Stomach (tissue), 9 donors: ENCODE measurements around the gene CRIP2. TPM values are rescaled to one million over a fixed set of nuclear protein-coding genes. Genes with fewer than 3 reads are reported as not detected.

Source experiments
- DNase-seq, 2 donors: peaks; one replicate each; pipeline versions ENCODE4 v3.0.0 to v3.0.0-alpha.2; 2013 to 2019
- H3K27ac ChIP-seq, 5 donors: fragments of 200-600 bp in 4 of 5; sonication (generic) in 4 of 5; one replicate each; pipeline ENCODE4 v1.5.1; 2013 to 2019; ENCODE audit warnings: mild to moderate bottlenecking in 1 of 5, moderate library complexity in 1 of 5
- H3K27me3 ChIP-seq, 3 donors: fragments of 200-600 bp; sonication (generic); one replicate each; pipeline ENCODE4 v1.5.1; 2017 to 2019; ENCODE audit warnings: mixed run types in 1 of 3
- H3K36me3 ChIP-seq, 4 donors: fragments of 200-600 bp; sonication (generic); 1 replicate in 3 of 4; 2 replicates in 1 of 4; pipeline ENCODE4 v1.5.1; 2016 to 2019
- H3K4me1 ChIP-seq, 4 donors: fragments of 200-600 bp; sonication (generic); one replicate each; pipeline ENCODE4 v1.5.1; 2016 to 2019
- H3K4me3 ChIP-seq, 4 donors: fragments of 200-600 bp; sonication (generic) in 3 of 4; one replicate each; pipeline ENCODE4 v1.5.1; 2016 to 2019; ENCODE audit warnings: mild to moderate bottlenecking in 1 of 4
- H3K9me3 ChIP-seq, 4 donors: fragments of 200-600 bp; sonication (generic); one replicate each; pipeline ENCODE4 v1.5.1; 2016 to 2019
- EP300 ChIP-seq: sonication (generic); formaldehyde crosslinking; IDR thresholded peaks from one replicate; pipeline ENCODE4 v1.6.1; 2017; ENCODE audit warnings: antibody characterized with exemption
- POLR2A ChIP-seq, 4 donors: fragments of 450-650 bp; IDR thresholded peaks; one replicate each; pipeline ENCODE4 v1.6.1; 2016; ENCODE audit warnings: antibody characterized with exemption in 4 of 4, control low read depth in 2 of 4, mild to moderate bottlenecking in 1 of 4, moderate library complexity in 1 of 4
- POLR2AphosphoS5 ChIP-seq, 3 donors: sonication (generic); formaldehyde crosslinking; IDR thresholded peaks; one replicate each; pipeline ENCODE4 v1.6.1; 2016; ENCODE audit warnings: antibody characterized with exemption in 3 of 3
- WGBS, 5 donors: extraction: QIAGEN DNeasy Blood & Tissue Kit in 3 of 5; methylation state at CpG; one replicate each; pipeline versions ENCODE4 v1.1.5 to v1.1.7; 2013 to 2018; 5-methylcytosine and 5-hydroxymethylcytosine counted together
- intact Hi-C: fragments of 100-400 bp; cut with DNase I; formaldehyde crosslinking; loops from one replicate; pipeline ENCODE4 v1.15.1; 2023; ENCODE audit warnings: low total_unique reads
- polyA plus RNA-seq, 3 donors: library from polyadenylated mRNA; stranded (reverse); fragments of 200-250 nt; gene quantifications; one replicate each; pipeline ENCODE4 v1.2.3, GENCODE V29; 2013
- total RNA-seq, 5 donors: library from RNA; depleted of rRNA; stranded (reverse); fragments of >200 nt; gene quantifications; one replicate each; pipeline versions ENCODE4 v1.1.0 to v1.2.3, GENCODE V29; 2014 to 2016
- TF ChIP-seq, protein P1 (sequence below), 7 experiments: fragments of 450-650 bp in 4 of 7; fragments of 200-600 bp in 3 of 7; sonication (generic) in 3 of 7; IDR thresholded peaks; one replicate each; pipeline ENCODE4 v1.5.1; 2016 to 2019; ENCODE audit warnings: antibody characterized with exemption in 7 of 7, control low read depth in 2 of 7, mild to moderate bottlenecking in 1 of 7
- donor health status: healthy with polysubstance abuse.
- donor health status: Bipolar disorder and iron deficiency.
- donor health status: healthy.

Gene CRIP2
- total and polyA plus RNA-seq, 8 donors: 36.0 to 135 (median 74.5) TPM

- intact Hi-C loops: no loop called here
- H3K4me1 ChIP-seq: peaks cover 58 to 85% (median 77%) of the 10 kb centered on the region in 4 donors
These were observed 13.6 kb downstream of the CRIP2 start for GRCh38 chr14:105487986-105488777.

DNA sequence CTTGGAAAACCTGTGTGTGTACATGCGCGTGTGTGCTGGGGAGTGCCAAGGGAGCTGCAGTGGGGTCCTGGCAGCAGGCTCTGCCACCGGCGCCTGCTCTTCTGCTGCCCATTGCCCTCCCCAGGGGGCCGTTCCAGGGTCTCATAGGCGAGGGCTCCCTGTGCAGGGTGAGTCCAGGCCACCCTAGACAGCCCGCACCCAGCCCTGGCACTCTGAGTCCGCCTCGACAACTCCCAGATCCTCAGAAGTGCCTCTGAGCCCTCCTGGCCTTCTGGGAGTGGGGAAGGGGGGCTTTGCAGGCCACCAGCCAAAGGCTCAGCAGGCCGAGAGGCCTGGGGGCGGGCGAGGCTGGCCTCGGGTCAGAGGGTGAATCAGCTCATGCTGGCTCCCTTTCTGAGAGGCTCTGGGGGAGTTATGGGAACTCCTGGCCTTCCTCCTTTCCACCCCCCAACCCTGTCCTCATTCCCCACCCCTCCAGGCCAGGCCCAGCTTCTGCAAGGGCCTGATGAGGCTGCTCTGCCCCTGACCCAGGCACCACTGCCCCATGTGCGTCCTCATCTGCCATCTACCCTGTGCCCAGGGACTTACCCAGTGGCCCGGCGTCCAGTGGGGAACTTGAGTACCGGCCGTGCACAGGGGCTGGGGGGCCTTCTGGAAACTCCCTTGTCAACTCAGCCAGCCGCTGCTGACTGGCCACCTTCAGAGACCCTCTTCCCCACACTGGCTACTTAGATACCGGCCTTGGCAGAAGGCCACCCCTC is 14.3 kb downstream of the CRIP2 start:
- no peak for TF ChIP-seq POLR2A (IDR thresholded peaks at IDR 0.05)
- TF ChIP-seq, protein P1, sequence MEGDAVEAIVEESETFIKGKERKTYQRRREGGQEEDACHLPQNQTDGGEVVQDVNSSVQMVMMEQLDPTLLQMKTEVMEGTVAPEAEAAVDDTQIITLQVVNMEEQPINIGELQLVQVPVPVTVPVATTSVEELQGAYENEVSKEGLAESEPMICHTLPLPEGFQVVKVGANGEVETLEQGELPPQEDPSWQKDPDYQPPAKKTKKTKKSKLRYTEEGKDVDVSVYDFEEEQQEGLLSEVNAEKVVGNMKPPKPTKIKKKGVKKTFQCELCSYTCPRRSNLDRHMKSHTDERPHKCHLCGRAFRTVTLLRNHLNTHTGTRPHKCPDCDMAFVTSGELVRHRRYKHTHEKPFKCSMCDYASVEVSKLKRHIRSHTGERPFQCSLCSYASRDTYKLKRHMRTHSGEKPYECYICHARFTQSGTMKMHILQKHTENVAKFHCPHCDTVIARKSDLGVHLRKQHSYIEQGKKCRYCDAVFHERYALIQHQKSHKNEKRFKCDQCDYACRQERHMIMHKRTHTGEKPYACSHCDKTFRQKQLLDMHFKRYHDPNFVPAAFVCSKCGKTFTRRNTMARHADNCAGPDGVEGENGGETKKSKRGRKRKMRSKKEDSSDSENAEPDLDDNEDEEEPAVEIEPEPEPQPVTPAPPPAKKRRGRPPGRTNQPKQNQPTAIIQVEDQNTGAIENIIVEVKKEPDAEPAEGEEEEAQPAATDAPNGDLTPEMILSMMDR (IDR thresholded peaks at IDR 0.05): no peak
- TF ChIP-seq POLR2AphosphoS5 (IDR thresholded peaks at IDR 0.05): no peak
- no peak for TF ChIP-seq EP300
- no peaks in the 10 kb centered on the region for H3K36me3 ChIP-seq
- H3K9me3 ChIP-seq: no peaks in the 10 kb centered on the region
- intact Hi-C loops: no loop called here
- peaks cover 50 to 78% (median 70%) of the 10 kb centered on the region in 4 donors for H3K4me1 ChIP-seq
- peaks cover 0 to 49% (median 10%) of the 10 kb centered on the region in 3 donors for H3K27me3 ChIP-seq
- peak overlapping the region; percentile 94 to 97 (median 95) for H3K27ac ChIP-seq
- WGBS, 5 donors: 58 to 71% (median 64%) methylated on average over 18 to 20 of the region's 20 CpGs
- peak in 1 of 2 donors; percentile 48 for DNase-seq
- peak overlapping the region; percentile 70 to 91 (median 78) for H3K4me3 ChIP-seq

More at GRCh38 chr14:105487986-105488777, 13.6 kb downstream of the CRIP2 start:
- Histone ChIP-seq H3K27me3 (peaks cover 0 to 49% (median 10%) of the 10 kb centered on the region in 3 donors), H3K27ac (peak overlapping the region; percentile 40 to 97 (median 95)), H3K4me3 (peak overlapping the region; percentile 42 to 91 (median 65)), H3K9me3 (no peaks in the 10 kb centered on the region), H3K36me3 (no peaks in the 10 kb centered on the region)
- TF ChIP-seq, protein P1 (IDR thresholded peaks at IDR 0.05): no peak
- TF ChIP-seq EP300: no peak
- TF ChIP-seq POLR2A (IDR thresholded peaks at IDR 0.05): no peak
- TF ChIP-seq POLR2AphosphoS5 (IDR thresholded peaks at IDR 0.05): no peak
- DNase-seq: peak in 1 of 2 donors; percentile 87
- WGBS, 5 donors: 26 to 51% (median 37%) methylated on average over 19 to 26 of the region's 26 CpGs

DNA sequence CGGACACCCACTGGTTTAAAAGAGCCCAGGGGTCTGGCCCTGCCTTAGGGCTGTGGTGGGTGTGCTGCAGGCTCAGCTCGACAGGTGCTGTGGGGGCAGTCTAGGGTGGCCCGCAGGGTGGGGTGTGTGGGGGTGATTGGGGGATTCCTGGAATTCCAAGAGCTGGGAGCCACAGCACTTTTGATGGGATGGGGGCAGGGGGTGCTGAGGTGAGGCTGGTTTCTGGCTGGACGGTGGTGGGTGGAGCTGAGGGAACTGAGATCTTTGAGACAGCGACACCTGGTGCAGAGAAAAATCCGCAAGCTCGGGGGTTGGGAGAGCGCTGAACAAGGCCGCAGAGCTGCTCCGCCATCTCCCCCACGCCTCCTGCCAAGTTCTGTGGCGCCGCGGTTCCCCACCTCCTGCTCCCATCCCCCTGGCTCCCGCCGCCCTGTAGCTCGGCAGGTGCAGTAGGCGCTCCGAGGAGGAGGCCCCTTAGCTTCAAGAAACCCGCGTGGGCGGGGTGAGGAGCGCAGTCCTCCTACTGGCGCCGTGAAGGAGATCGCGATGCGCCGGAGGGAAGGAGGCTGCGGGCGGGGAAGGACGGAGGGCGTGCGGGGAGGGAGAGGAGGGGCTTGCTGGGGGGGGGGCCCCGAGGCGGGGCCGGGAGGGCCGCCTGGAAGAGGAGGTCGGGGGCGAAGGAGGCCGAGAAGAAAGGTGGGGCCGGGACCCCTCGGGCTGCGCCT is 15.1 kb downstream of the CRIP2 start:
- peak; percentile 88 to 97 for DNase-seq
- H3K36me3 ChIP-seq: no peaks in the 10 kb centered on the region
- peak overlapping the region; percentile 94 to 97 (median 95) for H3K27ac ChIP-seq
- no peak for TF ChIP-seq POLR2A (IDR thresholded peaks at IDR 0.05)
- no peak for TF ChIP-seq EP300
- TF ChIP-seq, protein P1 (IDR thresholded peaks at IDR 0.05): peak in 5 of 7 experiments; percentile 38 to 78 (median 66)
- peak in 2 of 3 donors; percentile 21 to 36 for TF ChIP-seq POLR2AphosphoS5 (IDR thresholded peaks at IDR 0.05)
- H3K9me3 ChIP-seq: no peaks in the 10 kb centered on the region
- WGBS, 5 donors: 0 to 2% (median 0%) methylated on average over 28 to 44 of the region's 44 CpGs
- peaks cover 43 to 70% (median 64%) of the 10 kb centered on the region in 4 donors for H3K4me1 ChIP-seq
- intact Hi-C loops: no loop called here
- H3K4me3 ChIP-seq: peak overlapping the region; percentile 70 to 91 (median 78)
- peaks cover 0 to 43% (median 10%) of the 10 kb centered on the region in 3 donors for H3K27me3 ChIP-seq

- no peaks in the 10 kb centered on the region for H3K9me3 ChIP-seq
- H3K27me3 ChIP-seq: peaks cover 0 to 38% (median 10%) of the 10 kb centered on the region in 3 donors
- TF ChIP-seq POLR2A (IDR thresholded peaks at IDR 0.05): no peak
- TF ChIP-seq POLR2AphosphoS5 (IDR thresholded peaks at IDR 0.05): no peak
- TF ChIP-seq, protein P1 (IDR thresholded peaks at IDR 0.05): no peak
- TF ChIP-seq EP300: no peak
- 0 to 1% (median 0%) methylated on average over 3 to 33 of the region's 33 CpGs for WGBS, 5 donors
- DNase-seq: no peak
- H3K36me3 ChIP-seq: no peaks in the 10 kb centered on the region
- peak overlapping the region; percentile 70 to 91 (median 78) for H3K4me3 ChIP-seq
- H3K4me1 ChIP-seq: peaks cover 43 to 65% (median 61%) of the 10 kb centered on the region in 4 donors
- H3K27ac ChIP-seq: peak overlapping the region; percentile 94 to 97 (median 95)
- intact Hi-C loops: no loop called here
These were observed 15.6 kb downstream of the CRIP2 start for GRCh38 chr14:105490267-105490571.
